GM18517 (cell line): ENCODE measurements around the gene GYPC.

Experiments
- ATAC-seq: cut with Tn5 transposase; IDR thresholded peaks from one replicate; pipeline ENCODE4 v1.9.1; 2021; ENCODE audit warnings: mild to moderate bottlenecking, moderate library complexity; ENCODE audit not compliant: unreplicated experiment

Gene GYPC

GRCh38 chr2:126649101-126649500 is 6.9 kb upstream of the GYPC start:
- ATAC-seq, result no peak

GRCh38 chr2:126650994-126651393 is 5.0 kb upstream of the GYPC start:
- no peak for ATAC-seq

GRCh38 chr2:126652323-126652891 is 3.6 kb upstream of the GYPC start:
- ATAC-seq, result no peak

- ATAC-seq, result no peak
These were observed 2.8 kb upstream of the GYPC start for GRCh38 chr2:126653109-126653508.

GRCh38 chr2:126653761-126654160 is 2.2 kb upstream of the GYPC start:
- no peak for ATAC-seq

GRCh38 chr2:126655051-126655450 is 907 bp upstream of the GYPC start:
- no peak for ATAC-seq

GRCh38 chr2:126656431-126657147 is 631 bp downstream of the GYPC start:
- ATAC-seq, result peak; percentile 15

GRCh38 chr2:126657148-126657635 is 1.2 kb downstream of the GYPC start:
- ATAC-seq, result no peak

GRCh38 chr2:126657636-126658318 is 1.8 kb downstream of the GYPC start:
- ATAC-seq, result peak; percentile 51

- ATAC-seq, result peak; percentile 10
These were observed 2.5 kb downstream of the GYPC start for GRCh38 chr2:126658319-126658904.

GRCh38 chr2:126658905-126659561 is 3.1 kb downstream of the GYPC start:
- ATAC-seq, result peak; percentile 50

- peak; percentile 0 for ATAC-seq
These were observed 3.9 kb downstream of the GYPC start for GRCh38 chr2:126659562-126660467.

GRCh38 chr2:126660971-126661370 is 5.0 kb downstream of the GYPC start:
- no peak for ATAC-seq

- ATAC-seq, result no peak
These were observed 5.9 kb downstream of the GYPC start for GRCh38 chr2:126661702-126662500.

- ATAC-seq, result no peak
These were observed 6.7 kb downstream of the GYPC start for GRCh38 chr2:126662621-126663020.

- ATAC-seq, result no peak
These were observed 7.4 kb downstream of the GYPC start for GRCh38 chr2:126663184-126663963.

- peak; percentile 82 for ATAC-seq
These were observed 8.3 kb downstream of the GYPC start for GRCh38 chr2:126664234-126664633.

GRCh38 chr2:126664639-126665038 is 8.7 kb downstream of the GYPC start:
- ATAC-seq, result peak; percentile 25
